HepG2 (cell line): ENCODE results near the gene EEA1. TPM values are rescaled to one million over a fixed set of nuclear protein-coding genes. Genes with fewer than 3 reads are reported as not detected.

ENCODE experiments used
- ATF1 ChIP-seq: IDR thresholded peaks from 2 replicates; pipeline ENCODE4 v1.6.1; 2016; ENCODE audit warnings: mild to moderate bottlenecking, control low read depth
- KLF11 ChIP-seq: IDR thresholded peaks from 2 replicates; pipeline ENCODE4 v1.6.1; 2016; ENCODE audit warnings: missing compliant biosample characterization
- MTA3 ChIP-seq: sonication (generic); formaldehyde crosslinking; IDR thresholded peaks from 2 replicates; pipeline ENCODE4 v1.4.0; 2020; ENCODE audit warnings: missing genetic modification reagents
- MTF2 ChIP-seq: sonication (generic); formaldehyde crosslinking; IDR thresholded peaks from 2 replicates; pipeline ENCODE4 v1.5.0; 2020; ENCODE audit warnings: missing genetic modification reagents, borderline replicate concordance
- NFKB2 ChIP-seq: sonication (generic); formaldehyde crosslinking; IDR thresholded peaks from 2 replicates; pipeline ENCODE4 v1.4.0; 2020; ENCODE audit warnings: missing genetic modification reagents, borderline replicate concordance
- PITX1 ChIP-seq: sonication (generic); formaldehyde crosslinking; IDR thresholded peaks from 2 replicates; pipeline ENCODE4 v1.5.1; 2020; ENCODE audit warnings: mild to moderate bottlenecking, missing genetic modification reagents
- RNF219 ChIP-seq: sonication (generic); formaldehyde crosslinking; IDR thresholded peaks from 2 replicates; pipeline ENCODE4 v1.5.0; 2020; ENCODE audit warnings: mild to moderate bottlenecking, missing genetic modification reagents
- TBP ChIP-seq: sonication (generic); formaldehyde crosslinking; IDR thresholded peaks from 2 replicates; pipeline ENCODE4 v1.5.0; 2020; ENCODE audit warnings: missing genetic modification reagents
- UBTF ChIP-seq: sonication (generic); formaldehyde crosslinking; IDR thresholded peaks from 2 replicates; pipeline ENCODE4 v1.4.0; 2020; ENCODE audit warnings: mild to moderate bottlenecking, missing genetic modification reagents
- ZMYM2 ChIP-seq: sonication (generic); formaldehyde crosslinking; IDR thresholded peaks from 2 replicates; pipeline ENCODE4 v1.8.0; 2022; ENCODE audit warnings: mild to moderate bottlenecking, missing genetic modification reagents
- ZNF17 ChIP-seq: sonication (generic); formaldehyde crosslinking; IDR thresholded peaks from 2 replicates; pipeline ENCODE4 v1.5.0; 2020; ENCODE audit warnings: mild to moderate bottlenecking, missing genetic modification reagents
- ZNF256 ChIP-seq: sonication (generic); formaldehyde crosslinking; conservative IDR thresholded peaks from 2 replicates; pipeline ENCODE4 v1.4.0; 2020; ENCODE audit warnings: missing genetic modification reagents
- ZNF350 ChIP-seq: sonication (generic); formaldehyde crosslinking; IDR thresholded peaks from 2 replicates; pipeline ENCODE4 v1.4.0; 2020; ENCODE audit warnings: mild to moderate bottlenecking, low read depth, missing genetic modification reagents, borderline replicate concordance
- ZNF646 ChIP-seq: sonication (generic); formaldehyde crosslinking; IDR thresholded peaks from 2 replicates; pipeline ENCODE4 v1.9.0; 2021; ENCODE audit warnings: mild to moderate bottlenecking, missing genetic modification reagents
- ZSCAN20 ChIP-seq: sonication (generic); formaldehyde crosslinking; IDR thresholded peaks from 2 replicates; pipeline ENCODE4 v1.4.0; 2020; ENCODE audit warnings: missing genetic modification reagents, mild to moderate bottlenecking, borderline replicate concordance
- polyA plus RNA-seq, 8 experiments: library from polyadenylated mRNA; depleted of rRNA in 3 of 8; stranded (reverse) in 7 of 8; unstranded in 1 of 8; fragments of >200 nt; fragmentation: Illumina TruSeq in 4 of 8; extraction: Trizol in 4 of 8; gene quantifications; 2 replicates each; pipeline versions ENCODE4 v1.2.1 to v1.2.3, GENCODE V29; 2011 to 2016; ENCODE audit warnings: low read depth in 4 of 8, missing spikeins in 1 of 8, mixed read lengths in 1 of 8; ENCODE audit not compliant: insufficient read depth in 1 of 8
- total RNA-seq, 5 experiments: library from RNA; depleted of rRNA; stranded (reverse); fragments of >200 nt; fragmentation: Illumina TruSeq; extraction: Trizol; gene quantifications; 2 replicates each; pipeline ENCODE4 v1.2.3, GENCODE V29; 2016; ENCODE audit warnings: low read depth in 1 of 5
- TF ChIP-seq, protein P1 (sequence below): sonication (generic); formaldehyde crosslinking; IDR thresholded peaks from 2 replicates; pipeline ENCODE4 v1.4.0; 2020; ENCODE audit warnings: missing genetic modification reagents

Gene EEA1
- total and polyA plus RNA-seq, 2 of the 13 experiments (the other 11 are each of a cell fraction or from before 2014, with no cell fraction given): 5.0 to 19.3 TPM

DNA sequence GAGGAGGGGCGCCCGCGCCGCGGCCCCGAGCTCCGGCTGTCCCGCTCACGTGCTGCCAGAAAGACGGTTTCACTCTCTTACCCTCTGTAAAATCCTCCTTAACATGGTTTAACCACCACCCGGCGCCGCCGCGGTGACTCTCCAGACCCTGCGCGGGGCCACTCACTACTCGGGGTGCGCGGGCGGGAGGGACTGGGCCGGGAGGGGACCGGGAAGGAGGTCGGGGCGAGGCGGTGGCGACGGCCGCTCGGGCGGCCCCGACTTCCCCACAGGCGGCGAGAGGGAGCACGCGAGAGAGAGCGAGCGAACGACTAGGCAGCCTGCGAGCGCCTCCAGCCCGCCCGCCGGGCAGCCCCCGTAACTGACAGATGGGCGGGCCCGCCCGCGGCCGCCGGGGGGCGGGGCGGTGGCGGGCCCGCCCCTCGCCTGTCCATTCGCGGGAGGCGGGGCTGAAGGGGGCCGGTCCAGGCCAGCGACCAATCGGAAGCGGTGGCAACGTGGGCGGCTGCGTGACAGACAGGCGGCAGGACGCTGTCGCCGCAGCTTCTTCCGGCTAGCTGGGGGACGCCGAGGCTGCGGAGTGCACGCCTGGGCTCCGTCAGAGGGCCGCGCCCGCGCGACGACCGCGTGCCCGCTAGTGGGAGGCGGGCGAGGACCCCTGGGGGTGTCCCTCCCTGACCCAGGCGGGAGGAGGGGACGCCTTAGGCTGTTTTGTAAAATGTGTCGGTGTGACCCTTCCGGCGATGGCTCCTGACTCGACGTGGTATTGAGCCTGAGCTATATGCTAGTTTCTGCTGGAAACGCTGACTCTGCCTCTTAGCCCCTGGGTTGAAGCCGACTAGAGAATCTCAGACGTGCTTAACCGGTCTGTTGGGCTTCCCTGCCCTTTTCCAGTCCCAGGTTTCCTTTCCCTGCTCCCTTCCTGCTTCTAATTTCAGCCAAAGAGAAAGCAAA, at the start of gene EEA1 (continued):
- peak; percentile 55; the same call in 1 of the 2 replicates for TF ChIP-seq ZNF646 (CRISPR knock-in tag)
- TF ChIP-seq ATF1 (CRISPR knock-in tag): peak; percentile 55
- TF ChIP-seq UBTF (CRISPR knock-in tag): peak; percentile 87
- TF ChIP-seq, protein P1, sequence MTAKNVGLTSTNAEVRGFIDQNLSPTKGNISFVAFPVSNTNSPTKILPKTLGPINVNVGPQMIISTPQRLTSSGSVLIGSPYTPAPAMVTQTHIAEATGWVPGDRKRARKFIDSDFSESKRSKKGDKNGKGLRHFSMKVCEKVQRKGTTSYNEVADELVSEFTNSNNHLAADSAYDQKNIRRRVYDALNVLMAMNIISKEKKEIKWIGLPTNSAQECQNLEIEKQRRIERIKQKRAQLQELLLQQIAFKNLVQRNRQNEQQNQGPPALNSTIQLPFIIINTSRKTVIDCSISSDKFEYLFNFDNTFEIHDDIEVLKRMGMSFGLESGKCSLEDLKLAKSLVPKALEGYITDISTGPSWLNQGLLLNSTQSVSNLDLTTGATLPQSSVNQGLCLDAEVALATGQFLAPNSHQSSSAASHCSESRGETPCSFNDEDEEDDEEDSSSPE (CRISPR knock-in tag): peak; percentile 91
- 0 out of 2 replicates have a peak, but pooled peaks have one; percentile 63 for TF ChIP-seq ZNF17
- TF ChIP-seq MTF2 (CRISPR knock-in tag): no peak
- TF ChIP-seq KLF11: peak; percentile 81
- TF ChIP-seq ZNF256 (CRISPR knock-in tag): no peak
- no peak for TF ChIP-seq MTA3
- TF ChIP-seq ZSCAN20 (CRISPR knock-in tag): peak; percentile 96
- TF ChIP-seq PITX1 (CRISPR knock-in tag): peak; percentile 74
- TF ChIP-seq NFKB2: peak; percentile 97
- peak; percentile 90; the same call in 1 of the 2 replicates for TF ChIP-seq ZNF350 (CRISPR knock-in tag)
- TF ChIP-seq ZMYM2 (CRISPR knock-in tag): peak; percentile 89
- TF ChIP-seq TBP (CRISPR knock-in tag): no peak
- 0 out of 2 replicates have a peak, but pooled peaks have one; percentile 26 for TF ChIP-seq RNF219 (CRISPR knock-in tag)
